Measurements from ENCODE around the gene TMEM215. TPM values are rescaled to one million over a fixed set of nuclear protein-coding genes. Genes with fewer than 3 reads are reported as not detected.
A peak's percentile ranks its signal among the peaks of the same experiment; 100 is the strongest.

The TMEM215 gene
- polyA plus RNA-seq, 2 of the 4 experiments (the other 2 are of a cell fraction): 0.03 TPM; not detected in 1

DNA sequence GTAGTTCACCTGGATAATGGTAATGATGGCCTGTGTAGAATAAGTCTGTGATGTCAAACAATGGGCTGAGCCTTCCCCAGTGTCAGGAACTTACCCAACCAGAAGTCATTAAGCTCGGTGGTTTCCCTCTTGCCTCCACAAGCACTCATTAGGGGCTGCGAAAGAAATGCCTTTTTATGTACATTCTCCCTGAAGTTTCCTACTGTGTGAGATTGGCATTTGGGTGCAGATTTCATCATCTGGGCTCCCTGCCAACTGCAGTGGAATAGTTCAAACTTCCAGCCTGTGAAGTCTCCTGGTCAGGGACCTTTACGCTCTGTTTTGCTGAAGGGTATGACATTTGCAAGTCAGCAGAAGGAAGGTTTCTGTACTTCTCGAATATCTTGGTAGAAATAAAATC, 41.6 kb upstream of the TMEM215 start (continued):
- TF ChIP-seq RFX5 (IDR thresholded peaks at IDR 0.05) (no peak), ZSCAN20 (CRISPR knock-in tag; IDR thresholded peaks at IDR 0.05) (no peak), EHMT2 (IDR thresholded peaks at IDR 0.05; ENCODE audit: low read depth) (no peak), HEYL (CRISPR knock-in tag; IDR thresholded peaks at IDR 0.05) (no peak), USF2 (IDR thresholded peaks at IDR 0.05) (no peak), POLR2A (IDR thresholded peaks at IDR 0.05; ENCODE audit: low read length) (no peak)

GRCh38 chr9:32742296-32742695, 41.0 kb upstream of the TMEM215 start:
- CTCF ChIA-PET: interaction anchor here (0.7 to 2.7 kb wide), 2 partner anchors 30 to 153 kb away, joined by 4 to 8 read pairs; no protein-coding TSS in a partner anchor
- no peak overlapping the region for H3K4me2 ChIP-seq
- FAIRE-seq (no peak), ATAC-seq (peak in 1 of 2 experiments; percentile 51; a peak in 1 of 6 replicates), DNase-seq (ENCODE audit: low read depth in 1 of 2, low spot score in 1 of 2) (no peak)
- POLR2A ChIA-PET: no interaction called here
- WGBS (ENCODE audit: missing lambda C conversion rate): 24% methylated on average over 2 of the region's 2 CpGs
- no peak for TF ChIP-seq MYC (IDR thresholded peaks at IDR 0.05; ENCODE audit: borderline replicate concordance, low read length)
- TF ChIP-seq CHD4 (IDR thresholded peaks at IDR 0.05; ENCODE audit: borderline replicate concordance): no peak
- TF ChIP-seq, protein P1, sequence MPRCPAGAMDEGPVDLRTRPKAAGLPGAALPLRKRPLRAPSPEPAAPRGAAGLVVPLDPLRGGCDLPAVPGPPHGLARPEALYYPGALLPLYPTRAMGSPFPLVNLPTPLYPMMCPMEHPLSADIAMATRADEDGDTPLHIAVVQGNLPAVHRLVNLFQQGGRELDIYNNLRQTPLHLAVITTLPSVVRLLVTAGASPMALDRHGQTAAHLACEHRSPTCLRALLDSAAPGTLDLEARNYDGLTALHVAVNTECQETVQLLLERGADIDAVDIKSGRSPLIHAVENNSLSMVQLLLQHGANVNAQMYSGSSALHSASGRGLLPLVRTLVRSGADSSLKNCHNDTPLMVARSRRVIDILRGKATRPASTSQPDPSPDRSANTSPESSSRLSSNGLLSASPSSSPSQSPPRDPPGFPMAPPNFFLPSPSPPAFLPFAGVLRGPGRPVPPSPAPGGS (IDR thresholded peaks at IDR 0.05): no peak
- TF ChIP-seq POLR2AphosphoS2 (conservative IDR thresholded peaks at IDR 0.05; ENCODE audit: low read length): no peak
- TF ChIP-seq TFCP2L1 (CRISPR knock-in tag; IDR thresholded peaks at IDR 0.05): no peak
- no peak for TF ChIP-seq HEYL (CRISPR knock-in tag; IDR thresholded peaks at IDR 0.05)
- TF ChIP-seq PBX3 (IDR thresholded peaks at IDR 0.05): no peak
- TF ChIP-seq ZSCAN20 (CRISPR knock-in tag; IDR thresholded peaks at IDR 0.05): no peak
- no peak for TF ChIP-seq TP53 (CRISPR knock-in tag; IDR thresholded peaks at IDR 0.05)
- no peak for TF ChIP-seq JUN (IDR thresholded peaks at IDR 0.05)
- TF ChIP-seq REST (IDR thresholded peaks at IDR 0.05): no peak
- TF ChIP-seq CBX8 (IDR thresholded peaks at IDR 0.05): no peak
- TF ChIP-seq ELK1 (IDR thresholded peaks at IDR 0.05; ENCODE audit: low read depth, low read length): no peak
- TF ChIP-seq FOXS1 (CRISPR knock-in tag; IDR thresholded peaks at IDR 0.05): no peak
- TF ChIP-seq RCOR1 (IDR thresholded peaks at IDR 0.05; ENCODE audit: low read depth, low read length): no peak
- no peak for TF ChIP-seq RNF2 (IDR thresholded peaks at IDR 0.05; ENCODE audit: borderline replicate concordance, low read depth)
- H3K4me1 ChIP-seq: no peaks in the 10 kb centered on the region
- H3K27ac ChIP-seq: no peak overlapping the region
- no peaks in the 10 kb centered on the region for H3K9me3 ChIP-seq
- H3K4me3 ChIP-seq: no peak overlapping the region
